Activated CD8-positive, alpha-beta T cell treated with anti-CD3 and anti-CD28 coated beads, Interleukin-2, amount 10 ng/mL, durations not matched to agents 7 days and 5 days (primary cell): Measurements from ENCODE around the gene EMC6. TPM values are rescaled to one million over a fixed set of nuclear protein-coding genes. Genes with fewer than 3 reads are reported as not detected.

Experiments
- ATAC-seq: fragments of 150-1000 bp; cut with Tn5 transposase; one replicate; pipeline ENCODE4 v1.10.0; 2021; ENCODE audit warnings: moderate library complexity
- CTCF ChIA-PET: fragments of 350-600 bp; sonication (Branson Sonifier 250); formaldehyde crosslinking; loops from one replicate; lab custom pipeline; 2021; ENCODE audit warnings: antibody characterized with exemption; lab: Charles Lee
- POLR2A ChIA-PET: fragments of 350-600 bp; sonication (Branson Sonifier 250); formaldehyde crosslinking; loops from one replicate; lab custom pipeline; 2021; ENCODE audit warnings: antibody characterized with exemption; lab: Charles Lee
- DNase-seq: peaks from one replicate; pipeline ENCODE4 v3.0.0-alpha.2; 2020
- H3K27ac Mint-ChIP-seq: one replicate; pipeline ENCODE4 v1.8.0; 2021; ENCODE audit warnings: mild to moderate bottlenecking, mixed read lengths
- H3K27me3 Mint-ChIP-seq: one replicate; pipeline ENCODE4 v1.8.0; 2021; ENCODE audit warnings: low read depth, mixed read lengths
- H3K36me3 Mint-ChIP-seq: one replicate; pipeline ENCODE4 v1.8.0; 2021; ENCODE audit warnings: low read depth, mixed read lengths
- H3K4me1 Mint-ChIP-seq: one replicate; pipeline ENCODE4 v1.8.0; 2021; ENCODE audit warnings: low read depth, mixed read lengths
- H3K4me3 Mint-ChIP-seq: one replicate; pipeline ENCODE4 v1.8.0; 2021; ENCODE audit warnings: mild to moderate bottlenecking, mixed read lengths
- H3K9me3 Mint-ChIP-seq: one replicate; pipeline ENCODE4 v1.8.0; 2022; ENCODE audit warnings: mixed read lengths; ENCODE audit not compliant: insufficient read depth
- total RNA-seq, 2 experiments: library from RNA; stranded (reverse); gene quantifications; one replicate each; pipeline ENCODE4 v1.2.3, GENCODE V29; 2021

EMC6 gene
- 10 to 100 TPM; 39.7 to 43.1 TPM for total RNA-seq

GRCh38 chr17:3668279-3669084, at the start of gene EMC6, which contains the start of gene TAX1BP3:
EMC6 (plus strand) TSS chr17:3668812; CDS start chr17:3669147, 335 bp downstream.
TAX1BP3 (minus strand) TSS chr17:3668578; CDS start chr17:3668526, 52 bp downstream.
- ChIA-PET POLR2A (interaction anchor here (0.6 to 1.9 kb wide), 4 partner anchors 10 to 72 kb away, joined by 3 to 11 read pairs (median 5); partner anchors contain the start of gene HASPIN), CTCF (no interaction called here)
- peaks cover 13% of the 10 kb centered on the region for H3K36me3 Mint-ChIP-seq
- DNase-seq (peak; percentile 99), ATAC-seq (peak; percentile 97)
- H3K9me3 Mint-ChIP-seq = no peaks in the 10 kb centered on the region
- no peaks in the 10 kb centered on the region for H3K27me3 Mint-ChIP-seq
- H3K4me1 Mint-ChIP-seq = peaks cover 23% of the 10 kb centered on the region
- peak within 1 kb of the TSS; percentile 84 for H3K27ac Mint-ChIP-seq
- H3K4me3 Mint-ChIP-seq = peak within 1 kb of the TSS; percentile 91

- Mint-ChIP-seq H3K27me3 (no peaks in the 10 kb centered on the region), H3K36me3 (peaks cover 44% of the 10 kb centered on the region), H3K4me1 (no peaks in the 10 kb centered on the region), H3K4me3 (no peak overlapping the region), H3K9me3 (peaks cover 7% of the 10 kb centered on the region), H3K27ac (no peak overlapping the region)
- ChIA-PET CTCF (interaction anchor here (2.1 kb wide), 1 partner anchor 19 kb away, joined by 7 read pairs; no protein-coding TSS in a partner anchor), POLR2A (no interaction called here)
- no peak for DNase-seq
- no peak for ATAC-seq
Observed at GRCh38 chr17:3621146-3621720, 47.4 kb upstream of the EMC6 start.

GRCh38 chr17:3622977-3623594, 45.5 kb upstream of the EMC6 start:
- no peak for ATAC-seq
- no peak overlapping the region for H3K27ac Mint-ChIP-seq

GRCh38 chr17:3626831-3627768, 41.5 kb upstream of the EMC6 start:
- Mint-ChIP-seq H3K9me3 (no peaks in the 10 kb centered on the region), H3K27me3 (no peaks in the 10 kb centered on the region), H3K4me3 (no peak overlapping the region), H3K27ac (no peak overlapping the region), H3K36me3 (peaks cover 25% of the 10 kb centered on the region), H3K4me1 (no peaks in the 10 kb centered on the region)
- POLR2A ChIA-PET = no interaction called here
- ATAC-seq = no peak
- no peak for DNase-seq
- CTCF ChIA-PET = interaction anchor here (1.6 kb wide), 1 partner anchor 9 kb away, joined by 4 read pairs; the partner anchor contains the start of genes CTNS and SHPK

More at GRCh38 chr17:3622977-3623594, 45.5 kb upstream of the EMC6 start:
- peaks cover 35% of the 10 kb centered on the region for H3K36me3 Mint-ChIP-seq
- no peak for DNase-seq
- H3K27me3 Mint-ChIP-seq = no peaks in the 10 kb centered on the region
- H3K4me1 Mint-ChIP-seq = no peaks in the 10 kb centered on the region
- CTCF ChIA-PET = no interaction called here
- POLR2A ChIA-PET = interaction anchor here (1.3 kb wide), 1 partner anchor 13 kb away, joined by 4 read pairs; the partner anchor contains the start of genes CTNS and SHPK
- H3K4me3 Mint-ChIP-seq = no peak overlapping the region
- H3K9me3 Mint-ChIP-seq = no peaks in the 10 kb centered on the region

GRCh38 chr17:3627769-3628167, 40.8 kb upstream of the EMC6 start:
- ATAC-seq (no peak), DNase-seq (no peak)
- Mint-ChIP-seq H3K27me3 (no peaks in the 10 kb centered on the region), H3K27ac (no peak overlapping the region), H3K9me3 (no peaks in the 10 kb centered on the region), H3K36me3 (peaks cover 30% of the 10 kb centered on the region), H3K4me3 (no peak overlapping the region), H3K4me1 (no peaks in the 10 kb centered on the region)
- CTCF ChIA-PET = interaction anchor here (1.6 kb wide), 1 partner anchor 8 kb away, joined by 4 read pairs; the partner anchor contains the start of genes CTNS and SHPK
- POLR2A ChIA-PET = no interaction called here

GRCh38 chr17:3630781-3631180, 37.8 kb upstream of the EMC6 start:
- POLR2A ChIA-PET = no interaction called here

GRCh38 chr17:3632287-3632686, 36.3 kb upstream of the EMC6 start:
- peaks cover 13% of the 10 kb centered on the region for H3K4me1 Mint-ChIP-seq
- no peak overlapping the region for H3K4me3 Mint-ChIP-seq
- no peak for DNase-seq
- H3K9me3 Mint-ChIP-seq = no peaks in the 10 kb centered on the region
- H3K36me3 Mint-ChIP-seq = peaks cover 16% of the 10 kb centered on the region
- H3K27ac Mint-ChIP-seq = no peak overlapping the region
- ChIA-PET POLR2A (no interaction called here), CTCF (interaction anchor here (0.9 to 1.2 kb wide), 2 partner anchors 15 to 16 kb away, joined by 4 read pairs; no protein-coding TSS in a partner anchor)
- no peaks in the 10 kb centered on the region for H3K27me3 Mint-ChIP-seq
- no peak for ATAC-seq

More at GRCh38 chr17:3630781-3631180, 37.8 kb upstream of the EMC6 start:
- no peak for DNase-seq
- H3K36me3 Mint-ChIP-seq = peaks cover 23% of the 10 kb centered on the region
- CTCF ChIA-PET = no interaction called here
- H3K4me1 Mint-ChIP-seq = peaks cover 9% of the 10 kb centered on the region
- no peak overlapping the region for H3K4me3 Mint-ChIP-seq
- no peaks in the 10 kb centered on the region for H3K27me3 Mint-ChIP-seq
- H3K27ac Mint-ChIP-seq = no peak overlapping the region
- ATAC-seq = no peak
- H3K9me3 Mint-ChIP-seq = no peaks in the 10 kb centered on the region

GRCh38 chr17:3635474-3636153, 33.0 kb upstream of the EMC6 start:
- Mint-ChIP-seq H3K27ac (peak overlapping the region; percentile 50), H3K9me3 (no peaks in the 10 kb centered on the region), H3K27me3 (no peaks in the 10 kb centered on the region), H3K36me3 (peaks cover 7% of the 10 kb centered on the region), H3K4me1 (peaks cover 38% of the 10 kb centered on the region), H3K4me3 (peak overlapping the region; percentile 91)
- ChIA-PET CTCF (interaction anchor here (0.6 to 3.4 kb wide), 7 partner anchors 8 to 749 kb away, joined by 3 to 20 read pairs (median 4); no protein-coding TSS in a partner anchor), POLR2A (interaction anchor here (1.0 kb wide), 1 partner anchor 13 kb away, joined by 4 read pairs; no protein-coding TSS in a partner anchor)
- DNase-seq = no peak
- no peak for ATAC-seq

- Mint-ChIP-seq H3K27ac (peak within 1 kb of the TSS; percentile 99), H3K36me3 (peaks cover 7% of the 10 kb centered on the region), H3K4me1 (peaks cover 44% of the 10 kb centered on the region), H3K27me3 (no peaks in the 10 kb centered on the region), H3K4me3 (peak within 1 kb of the TSS; percentile 91), H3K9me3 (no peaks in the 10 kb centered on the region)
- DNase-seq (peak; percentile 97), ATAC-seq (peak; percentile 98)
- ChIA-PET POLR2A (interaction anchor here (0.6 to 1.1 kb wide), 4 partner anchors 14 to 588 kb away, joined by 3 to 4 read pairs (median 4); no protein-coding TSS in a partner anchor), CTCF (interaction anchor here (0.6 to 3.4 kb wide), 10 partner anchors 9 to 750 kb away, joined by 3 to 20 read pairs (median 3); no protein-coding TSS in a partner anchor)
Observed at GRCh38 chr17:3636154-3636907, 32.3 kb upstream of the EMC6 start, which contains the start of the genes CTNS and SHPK. CTNS (plus strand) TSS chr17:3636760; CDS start chr17:3640207, 3,447 bp downstream. SHPK (minus strand) TSS chr17:3636250; CDS start chr17:3636219, 31 bp downstream.
